ENCODE results near the gene UBALD1.
A peak's percentile ranks its signal among the peaks of the same experiment; 100 is the strongest.

UBALD1 gene

GRCh38 chr16:4626396-4626795 lies 11.7 kb upstream of the UBALD1 start:
- H3K9me2 ChIP-seq (replicated peaks; ENCODE audit: insufficient read depth, low read length) = no peaks in the 10 kb centered on the region
- no peaks in the 10 kb centered on the region for H3K27me3 ChIP-seq (ENCODE audit: low read length)
- H3K4me2 ChIP-seq (ENCODE audit: low read depth, low read length, poor library complexity, severe bottlenecking) = peak overlapping the region; percentile 67
- no peak overlapping the region for H3K4me3 ChIP-seq (ENCODE audit: insufficient read depth, low read length, poor library complexity, severe bottlenecking)
- no peak overlapping the region for H2AFZ ChIP-seq (ENCODE audit: low read depth, low read length, severe bottlenecking)
- H4K20me1 ChIP-seq (ENCODE audit: low read depth, low read length) = no peaks in the 10 kb centered on the region
- no peaks in the 10 kb centered on the region for H3K36me3 ChIP-seq (ENCODE audit: low read length)
- no peaks in the 10 kb centered on the region for H3K9me3 ChIP-seq (ENCODE audit: insufficient read depth, low read length)
- peaks cover 51% of the 10 kb centered on the region for H3K79me2 ChIP-seq (ENCODE audit: insufficient read depth, low read length)
- H3K27ac ChIP-seq (ENCODE audit: low read depth, low read length) = no peak overlapping the region
- TF ChIP-seq CTCF (IDR thresholded peaks at IDR 0.05; ENCODE audit: insufficient read depth, low read length, poor library complexity, severe bottlenecking) (no peak), EZH2phosphoT487 (conservative IDR thresholded peaks at IDR 0.05; ENCODE audit: low read length) (no peak)
- H3K9ac ChIP-seq (ENCODE audit: low read length) = peak overlapping the region; percentile 83
- no peaks in the 10 kb centered on the region for H3F3A ChIP-seq (ENCODE audit: insufficient read depth)

GRCh38 chr16:4625560-4626159 lies 11.0 kb upstream of the UBALD1 start:
- Histone ChIP-seq H3F3A (ENCODE audit: insufficient read depth) (no peaks in the 10 kb centered on the region), H3K27ac (ENCODE audit: low read depth, low read length) (peak overlapping the region; percentile 56), H3K9me2 (replicated peaks; ENCODE audit: insufficient read depth, low read length) (no peaks in the 10 kb centered on the region), H3K27me3 (ENCODE audit: low read length) (no peaks in the 10 kb centered on the region), H3K9ac (ENCODE audit: low read length) (peak overlapping the region; percentile 83), H3K4me3 (ENCODE audit: insufficient read depth, low read length, poor library complexity, severe bottlenecking) (peak overlapping the region; percentile 74), H4K20me1 (ENCODE audit: low read depth, low read length) (no peaks in the 10 kb centered on the region), H3K4me2 (ENCODE audit: low read depth, low read length, poor library complexity, severe bottlenecking) (peak overlapping the region; percentile 67), H3K36me3 (ENCODE audit: low read length) (no peaks in the 10 kb centered on the region), H2AFZ (ENCODE audit: low read depth, low read length, severe bottlenecking) (peak overlapping the region; percentile 69), H3K9me3 (ENCODE audit: insufficient read depth, low read length) (no peaks in the 10 kb centered on the region), H3K79me2 (ENCODE audit: insufficient read depth, low read length) (peaks cover 43% of the 10 kb centered on the region)
- TF ChIP-seq CTCF (IDR thresholded peaks at IDR 0.05; ENCODE audit: insufficient read depth, low read length, poor library complexity, severe bottlenecking) = no peak
- TF ChIP-seq EZH2phosphoT487 (conservative IDR thresholded peaks at IDR 0.05; ENCODE audit: low read length) = no peak

GRCh38 chr16:4624827-4625559 lies 10.3 kb upstream of the UBALD1 start:
- H3K36me3 ChIP-seq (ENCODE audit: low read length) = no peaks in the 10 kb centered on the region
- H3K27ac ChIP-seq (ENCODE audit: low read depth, low read length) = peak overlapping the region; percentile 56
- H3K9me3 ChIP-seq (ENCODE audit: insufficient read depth, low read length) = no peaks in the 10 kb centered on the region
- H2AFZ ChIP-seq (ENCODE audit: low read depth, low read length, severe bottlenecking) = peak overlapping the region; percentile 69
- H3K27me3 ChIP-seq (ENCODE audit: low read length) = no peaks in the 10 kb centered on the region
- peaks cover 37% of the 10 kb centered on the region for H3K79me2 ChIP-seq (ENCODE audit: insufficient read depth, low read length)
- no peaks in the 10 kb centered on the region for H3F3A ChIP-seq (ENCODE audit: insufficient read depth)
- H3K4me2 ChIP-seq (ENCODE audit: low read depth, low read length, poor library complexity, severe bottlenecking) = peak overlapping the region; percentile 67
- TF ChIP-seq EZH2phosphoT487 (conservative IDR thresholded peaks at IDR 0.05; ENCODE audit: low read length) = no peak
- TF ChIP-seq CTCF (IDR thresholded peaks at IDR 0.05; ENCODE audit: insufficient read depth, low read length, poor library complexity, severe bottlenecking) = no peak
- no peaks in the 10 kb centered on the region for H3K9me2 ChIP-seq (replicated peaks; ENCODE audit: insufficient read depth, low read length)
- H3K4me3 ChIP-seq (ENCODE audit: insufficient read depth, low read length, poor library complexity, severe bottlenecking) = peak overlapping the region; percentile 74
- H4K20me1 ChIP-seq (ENCODE audit: low read depth, low read length) = no peaks in the 10 kb centered on the region
- peak overlapping the region; percentile 83 for H3K9ac ChIP-seq (ENCODE audit: low read length)

Measured in SU-DHL-6 (cell line).